Suprapubic skin (tissue), 4 donors: ENCODE results near the gene HS3ST3B1. TPM values are rescaled to one million over a fixed set of nuclear protein-coding genes. Genes with fewer than 3 reads are reported as not detected.

Experiments
- DNase-seq, 2 donors: peaks; one replicate each; pipeline ENCODE4 v3.0.0-alpha.2; 2019; ENCODE audit warnings: low spot score in 2 of 2
- H3K27ac ChIP-seq: fragments of 200-600 bp; sonication (generic); one replicate; pipeline ENCODE4 v1.5.1; 2019
- H3K27me3 ChIP-seq: fragments of 200-600 bp; sonication (generic); one replicate; pipeline ENCODE4 v1.5.1; 2019
- H3K36me3 ChIP-seq: fragments of 200-600 bp; sonication (generic); one replicate; pipeline ENCODE4 v1.5.1; 2019
- H3K4me1 ChIP-seq: fragments of 200-600 bp; sonication (generic); one replicate; pipeline ENCODE4 v1.5.1; 2019
- H3K4me3 ChIP-seq: fragments of 200-600 bp; sonication (generic); one replicate; pipeline ENCODE4 v1.5.1; 2019; ENCODE audit warnings: mild to moderate bottlenecking
- H3K9me3 ChIP-seq: fragments of 200-600 bp; sonication (generic); one replicate; pipeline ENCODE4 v1.5.1; 2019
- CTCF ChIP-seq, 2 donors: fragments of 200-600 bp in 1 of 2; fragments of 450-650 bp in 1 of 2; sonication (generic) in 1 of 2; IDR thresholded peaks; one replicate each; pipeline ENCODE4 v1.5.1; 2016 to 2019; ENCODE audit warnings: antibody characterized with exemption in 2 of 2, mild to moderate bottlenecking in 1 of 2, moderate library complexity in 1 of 2
- EP300 ChIP-seq: sonication (generic); formaldehyde crosslinking; IDR thresholded peaks from one replicate; pipeline ENCODE4 v1.6.1; 2017; ENCODE audit warnings: antibody characterized with exemption
- POLR2A ChIP-seq, 2 donors: fragments of 450-650 bp; IDR thresholded peaks; one replicate each; pipeline ENCODE4 v1.6.1; 2017; ENCODE audit warnings: antibody characterized with exemption in 2 of 2, mild to moderate bottlenecking in 2 of 2, moderate library complexity in 2 of 2
- POLR2AphosphoS5 ChIP-seq, 3 donors: sonication (generic); formaldehyde crosslinking; IDR thresholded peaks; one replicate each; pipeline ENCODE4 v1.6.1; 2017; ENCODE audit warnings: antibody characterized with exemption in 3 of 3
- WGBS: methylation state at CpG from one replicate; pipeline ENCODE4 v1.1.5; 2018; 5-methylcytosine and 5-hydroxymethylcytosine counted together
- total RNA-seq, 4 donors: library from RNA; depleted of rRNA; stranded (reverse); fragments of >200 nt; gene quantifications; one replicate each; pipeline ENCODE4 v1.1.0, GENCODE V29; 2016

Gene HS3ST3B1
- total RNA-seq, 4 donors from 2014 or later, result 7.3 to 21.2 (median 14.7) TPM

- Histone ChIP-seq H3K36me3 (no peaks in the 10 kb centered on the region), H3K27me3 (peaks cover 43% of the 10 kb centered on the region), H3K27ac (no peak overlapping the region), H3K4me3 (no peak overlapping the region), H3K4me1 (peaks cover 45% of the 10 kb centered on the region), H3K9me3 (no peaks in the 10 kb centered on the region)
- TF ChIP-seq POLR2AphosphoS5 (IDR thresholded peaks at IDR 0.05) (no peak), CTCF (IDR thresholded peaks at IDR 0.05) (no peak), EP300 (no peak), POLR2A (IDR thresholded peaks at IDR 0.05) (no peak)
- no peak for DNase-seq
- 57% methylated on average over 5 of the region's 5 CpGs for WGBS
These were observed 6.7 kb downstream of the HS3ST3B1 start for GRCh38 chr17:14307560-14308024.

- Histone ChIP-seq H3K4me3 (peak overlapping the region; percentile 57), H3K36me3 (no peaks in the 10 kb centered on the region), H3K9me3 (no peaks in the 10 kb centered on the region), H3K4me1 (peaks cover 34% of the 10 kb centered on the region), H3K27ac (no peak overlapping the region), H3K27me3 (peaks cover 36% of the 10 kb centered on the region)
- no peak for TF ChIP-seq EP300
- no peak for TF ChIP-seq POLR2AphosphoS5 (IDR thresholded peaks at IDR 0.05)
- WGBS, result 44% methylated on average over 4 of the region's 4 CpGs
- no peak for DNase-seq
These were observed 7.7 kb downstream of the HS3ST3B1 start for GRCh38 chr17:14308636-14308964.

- no peaks in the 10 kb centered on the region for H3K9me3 ChIP-seq
- TF ChIP-seq CTCF (IDR thresholded peaks at IDR 0.05) (no peak), POLR2A (IDR thresholded peaks at IDR 0.05) (no peak), POLR2AphosphoS5 (IDR thresholded peaks at IDR 0.05) (no peak), EP300 (no peak)
- peaks cover 28% of the 10 kb centered on the region for H3K4me1 ChIP-seq
- DNase-seq, result peak; percentile 87 to 90
- H3K27me3 ChIP-seq, result peaks cover 29% of the 10 kb centered on the region
- H3K27ac ChIP-seq, result no peak overlapping the region
- H3K36me3 ChIP-seq, result no peaks in the 10 kb centered on the region
- peak overlapping the region; percentile 57 for H3K4me3 ChIP-seq
- WGBS, result 1% methylated on average over 16 of the region's 71 CpGs
These were observed 8.3 kb downstream of the HS3ST3B1 start for GRCh38 chr17:14308965-14309879.

GRCh38 chr17:14310101-14310500 is 9.2 kb downstream of the HS3ST3B1 start:
- Histone ChIP-seq H3K4me3 (peak overlapping the region; percentile 57), H3K27me3 (peaks cover 21% of the 10 kb centered on the region), H3K4me1 (peaks cover 24% of the 10 kb centered on the region), H3K27ac (no peak overlapping the region), H3K9me3 (no peaks in the 10 kb centered on the region), H3K36me3 (no peaks in the 10 kb centered on the region)
- no peak for DNase-seq
- TF ChIP-seq POLR2AphosphoS5 (IDR thresholded peaks at IDR 0.05) (no peak), POLR2A (IDR thresholded peaks at IDR 0.05) (no peak), CTCF (IDR thresholded peaks at IDR 0.05) (no peak), EP300 (no peak)
- 52% methylated on average over 12 of the region's 13 CpGs for WGBS

GRCh38 chr17:14310605-14311004 is 9.7 kb downstream of the HS3ST3B1 start:
- H3K4me3 ChIP-seq, result no peak overlapping the region
- peaks cover 16% of the 10 kb centered on the region for H3K27me3 ChIP-seq
- peak in 1 of 2 donors; percentile 66 for DNase-seq
- no peaks in the 10 kb centered on the region for H3K9me3 ChIP-seq
- peaks cover 24% of the 10 kb centered on the region for H3K4me1 ChIP-seq
- WGBS, result 17% methylated on average over 7 of the region's 7 CpGs
- TF ChIP-seq EP300, result no peak
- H3K27ac ChIP-seq, result no peak overlapping the region
- H3K36me3 ChIP-seq, result no peaks in the 10 kb centered on the region

- Histone ChIP-seq H3K4me1 (peaks cover 24% of the 10 kb centered on the region), H3K36me3 (no peaks in the 10 kb centered on the region), H3K4me3 (no peak overlapping the region), H3K9me3 (no peaks in the 10 kb centered on the region), H3K27me3 (peaks cover 13% of the 10 kb centered on the region), H3K27ac (no peak overlapping the region)
- no peak for DNase-seq
- no peak for TF ChIP-seq POLR2A (IDR thresholded peaks at IDR 0.05)
- TF ChIP-seq POLR2AphosphoS5 (IDR thresholded peaks at IDR 0.05), result no peak
- TF ChIP-seq EP300, result no peak
- TF ChIP-seq CTCF (IDR thresholded peaks at IDR 0.05), result no peak
- WGBS, result 88% methylated on average over 10 of the region's 10 CpGs
These were observed 10.4 kb downstream of the HS3ST3B1 start for GRCh38 chr17:14311186-14311705.
